Measurements from ENCODE around the gene SH3RF3. TPM values are rescaled to one million over a fixed set of nuclear protein-coding genes. Genes with fewer than 3 reads are reported as not detected.

The SH3RF3 gene
- total RNA-seq, 1 donor from 2014 or later = 7.3 TPM

DNA sequence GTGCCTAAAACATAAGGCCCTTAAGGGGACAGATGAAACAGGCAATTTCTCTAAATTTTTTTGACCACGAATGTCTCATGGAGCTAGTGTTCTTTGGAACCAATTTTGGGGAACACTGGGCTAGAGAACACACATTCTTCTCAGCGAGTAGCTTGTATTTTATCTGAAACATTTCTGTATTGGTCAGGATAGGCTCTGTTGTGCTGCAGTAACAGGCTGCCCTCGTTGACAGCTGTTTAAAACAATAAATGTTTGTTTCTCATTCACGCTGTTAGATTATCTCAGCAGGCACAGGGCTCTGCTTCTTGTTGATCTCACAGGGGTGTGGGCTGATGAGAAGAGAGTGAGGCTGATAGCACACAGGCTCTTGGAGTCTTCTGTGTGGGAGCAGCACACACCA lies 105.3 kb downstream of the SH3RF3 start:
- H3K4me1 ChIP-seq (ENCODE audit: insufficient read depth, low read length) = peaks cover 11% of the 10 kb centered on the region
- H3K36me3 Mint-ChIP-seq (ENCODE audit: low read depth, unreplicated experiment) = peaks cover 5% of the 10 kb centered on the region
- FAIRE-seq (no peak), DNase-seq (ENCODE audit: low read depth) (no peak)
- H3K27me3 ChIP-seq (ENCODE audit: insufficient read depth, low read length) = peaks cover 6% of the 10 kb centered on the region
- H3K36me3 ChIP-seq (ENCODE audit: insufficient read depth, low read length) = no peaks in the 10 kb centered on the region
- H3K9ac ChIP-seq (ENCODE audit: low read length) = no peak overlapping the region
- H3K4me3 ChIP-seq (ENCODE audit: insufficient read depth, low read depth, low read length) = no peak overlapping the region
- H3K27me3 Mint-ChIP-seq (ENCODE audit: low read depth, unreplicated experiment) = peaks cover 18% of the 10 kb centered on the region
- no peak overlapping the region for H3K4me3 Mint-ChIP-seq (ENCODE audit: unreplicated experiment)
- H4K20me1 ChIP-seq (ENCODE audit: insufficient read depth, low read length) = peaks cover 34% of the 10 kb centered on the region
- no peak overlapping the region for H2AFZ ChIP-seq (ENCODE audit: low read depth, low read length)
- H3K4me1 Mint-ChIP-seq (ENCODE audit: low read depth, unreplicated experiment) = peaks cover 4% of the 10 kb centered on the region
- TF ChIP-seq, protein P1, sequence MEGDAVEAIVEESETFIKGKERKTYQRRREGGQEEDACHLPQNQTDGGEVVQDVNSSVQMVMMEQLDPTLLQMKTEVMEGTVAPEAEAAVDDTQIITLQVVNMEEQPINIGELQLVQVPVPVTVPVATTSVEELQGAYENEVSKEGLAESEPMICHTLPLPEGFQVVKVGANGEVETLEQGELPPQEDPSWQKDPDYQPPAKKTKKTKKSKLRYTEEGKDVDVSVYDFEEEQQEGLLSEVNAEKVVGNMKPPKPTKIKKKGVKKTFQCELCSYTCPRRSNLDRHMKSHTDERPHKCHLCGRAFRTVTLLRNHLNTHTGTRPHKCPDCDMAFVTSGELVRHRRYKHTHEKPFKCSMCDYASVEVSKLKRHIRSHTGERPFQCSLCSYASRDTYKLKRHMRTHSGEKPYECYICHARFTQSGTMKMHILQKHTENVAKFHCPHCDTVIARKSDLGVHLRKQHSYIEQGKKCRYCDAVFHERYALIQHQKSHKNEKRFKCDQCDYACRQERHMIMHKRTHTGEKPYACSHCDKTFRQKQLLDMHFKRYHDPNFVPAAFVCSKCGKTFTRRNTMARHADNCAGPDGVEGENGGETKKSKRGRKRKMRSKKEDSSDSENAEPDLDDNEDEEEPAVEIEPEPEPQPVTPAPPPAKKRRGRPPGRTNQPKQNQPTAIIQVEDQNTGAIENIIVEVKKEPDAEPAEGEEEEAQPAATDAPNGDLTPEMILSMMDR (IDR thresholded peaks at IDR 0.05; ENCODE audit: insufficient read depth, low read depth, low read length) = no peak
- no peak for TF ChIP-seq EZH2 (IDR thresholded peaks at IDR 0.05; ENCODE audit: insufficient read depth, low read length)
- H3K9me3 ChIP-seq (ENCODE audit: insufficient read depth, low read depth, low read length) = no peaks in the 10 kb centered on the region
- H3K27ac Mint-ChIP-seq (ENCODE audit: unreplicated experiment) = peak overlapping the region; percentile 44
- H3K9me3 Mint-ChIP-seq (ENCODE audit: unreplicated experiment) = peaks cover 4% of the 10 kb centered on the region
- H3K27ac ChIP-seq (ENCODE audit: low read depth, low read length) = no peak overlapping the region
- H3K4me2 ChIP-seq (ENCODE audit: low read length) = no peak overlapping the region
- peaks cover 3% of the 10 kb centered on the region for H3K79me2 ChIP-seq (ENCODE audit: insufficient read depth, low read length)

DNA sequence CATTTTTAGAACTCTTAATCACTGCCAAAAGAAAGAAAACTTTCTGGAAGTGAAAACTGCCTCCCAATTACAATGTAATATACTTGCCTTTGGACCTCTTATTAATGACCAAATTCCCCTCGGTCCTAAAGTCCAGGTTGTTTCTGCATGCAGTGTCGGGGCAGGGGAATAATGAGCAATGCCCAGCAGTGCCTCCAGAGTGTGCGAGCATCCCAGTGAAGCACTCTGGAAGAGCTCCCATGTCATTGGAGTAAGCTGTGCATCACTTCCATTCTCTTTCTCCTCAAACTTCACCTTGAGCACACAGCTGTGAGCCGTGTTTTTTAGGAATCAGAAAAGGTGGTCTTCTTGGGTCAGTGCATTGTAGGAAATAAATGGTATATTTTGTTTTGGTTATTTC lies 107.1 kb downstream of the SH3RF3 start:
- Histone ChIP-seq H3K4me3 (ENCODE audit: insufficient read depth, low read depth, low read length) (no peak overlapping the region), H3K4me1 (ENCODE audit: insufficient read depth, low read length) (peaks cover 25% of the 10 kb centered on the region), H3K9ac (ENCODE audit: low read length) (no peak overlapping the region), H3K27me3 (ENCODE audit: insufficient read depth, low read length) (peaks cover 6% of the 10 kb centered on the region), H2AFZ (ENCODE audit: low read depth, low read length) (no peak overlapping the region), H3K4me2 (ENCODE audit: low read length) (no peak overlapping the region), H4K20me1 (ENCODE audit: insufficient read depth, low read length) (peaks cover 28% of the 10 kb centered on the region), H3K9me3 (ENCODE audit: insufficient read depth, low read depth, low read length) (no peaks in the 10 kb centered on the region), H3K79me2 (ENCODE audit: insufficient read depth, low read length) (peaks cover 3% of the 10 kb centered on the region), H3K36me3 (ENCODE audit: insufficient read depth, low read length) (no peaks in the 10 kb centered on the region), H3K27ac (ENCODE audit: low read depth, low read length) (no peak overlapping the region)
- peaks cover 15% of the 10 kb centered on the region for H3K4me1 Mint-ChIP-seq (ENCODE audit: low read depth, unreplicated experiment)
- peaks cover 18% of the 10 kb centered on the region for H3K27me3 Mint-ChIP-seq (ENCODE audit: low read depth, unreplicated experiment)
- TF ChIP-seq, protein P1 (IDR thresholded peaks at IDR 0.05; ENCODE audit: insufficient read depth, low read depth, low read length) = no peak
- no peak for TF ChIP-seq EZH2 (IDR thresholded peaks at IDR 0.05; ENCODE audit: insufficient read depth, low read length)
- H3K27ac Mint-ChIP-seq (ENCODE audit: unreplicated experiment) = no peak overlapping the region
- peaks cover 5% of the 10 kb centered on the region for H3K36me3 Mint-ChIP-seq (ENCODE audit: low read depth, unreplicated experiment)
- no peak for FAIRE-seq
- no peak for DNase-seq (ENCODE audit: low read depth)
- H3K4me3 Mint-ChIP-seq (ENCODE audit: unreplicated experiment) = no peak overlapping the region
- H3K9me3 Mint-ChIP-seq (ENCODE audit: unreplicated experiment) = peaks cover 4% of the 10 kb centered on the region

DNA sequence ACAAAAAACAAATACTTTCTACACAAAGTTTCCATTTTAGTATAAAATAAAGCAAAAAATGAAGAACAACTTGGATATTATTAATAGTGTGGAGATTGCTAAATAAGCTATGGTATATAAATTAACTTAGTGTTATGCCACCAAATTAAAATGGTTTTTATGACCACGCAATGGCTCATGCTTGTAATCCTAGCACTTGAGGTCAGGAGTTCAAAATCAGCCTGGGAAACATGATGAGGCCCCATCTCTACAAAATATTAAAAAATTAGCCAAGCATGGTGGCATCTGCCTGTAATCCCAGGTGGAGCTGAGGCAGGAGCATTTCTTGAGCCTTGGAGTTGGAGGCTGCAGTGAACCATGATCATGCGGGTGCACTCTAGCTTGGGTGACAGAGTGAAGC lies 108.8 kb downstream of the SH3RF3 start:
- Histone ChIP-seq H3K27me3 (ENCODE audit: insufficient read depth, low read length) (peaks cover 2% of the 10 kb centered on the region), H4K20me1 (ENCODE audit: insufficient read depth, low read length) (peaks cover 25% of the 10 kb centered on the region), H3K4me2 (ENCODE audit: low read length) (no peak overlapping the region), H3K4me1 (ENCODE audit: insufficient read depth, low read length) (peaks cover 41% of the 10 kb centered on the region), H3K27ac (ENCODE audit: low read depth, low read length) (no peak overlapping the region), H2AFZ (ENCODE audit: low read depth, low read length) (no peak overlapping the region), H3K79me2 (ENCODE audit: insufficient read depth, low read length) (peaks cover 6% of the 10 kb centered on the region), H3K9me3 (ENCODE audit: insufficient read depth, low read depth, low read length) (no peaks in the 10 kb centered on the region), H3K36me3 (ENCODE audit: insufficient read depth, low read length) (no peaks in the 10 kb centered on the region), H3K9ac (ENCODE audit: low read length) (no peak overlapping the region), H3K4me3 (ENCODE audit: insufficient read depth, low read depth, low read length) (no peak overlapping the region)
- peaks cover 27% of the 10 kb centered on the region for H3K4me1 Mint-ChIP-seq (ENCODE audit: low read depth, unreplicated experiment)
- H3K4me3 Mint-ChIP-seq (ENCODE audit: unreplicated experiment) = no peak overlapping the region
- TF ChIP-seq EZH2 (IDR thresholded peaks at IDR 0.05; ENCODE audit: insufficient read depth, low read length) = no peak
- TF ChIP-seq, protein P1 (IDR thresholded peaks at IDR 0.05; ENCODE audit: insufficient read depth, low read depth, low read length) = no peak
- peaks cover 5% of the 10 kb centered on the region for H3K36me3 Mint-ChIP-seq (ENCODE audit: low read depth, unreplicated experiment)
- no peak overlapping the region for H3K27ac Mint-ChIP-seq (ENCODE audit: unreplicated experiment)
- DNase-seq (ENCODE audit: low read depth) = no peak
- FAIRE-seq = no peak
- H3K27me3 Mint-ChIP-seq (ENCODE audit: low read depth, unreplicated experiment) = peaks cover 6% of the 10 kb centered on the region
- peaks cover 4% of the 10 kb centered on the region for H3K9me3 Mint-ChIP-seq (ENCODE audit: unreplicated experiment)
